Measurements from ENCODE around the gene BRICD5.

BRICD5 gene

DNA sequence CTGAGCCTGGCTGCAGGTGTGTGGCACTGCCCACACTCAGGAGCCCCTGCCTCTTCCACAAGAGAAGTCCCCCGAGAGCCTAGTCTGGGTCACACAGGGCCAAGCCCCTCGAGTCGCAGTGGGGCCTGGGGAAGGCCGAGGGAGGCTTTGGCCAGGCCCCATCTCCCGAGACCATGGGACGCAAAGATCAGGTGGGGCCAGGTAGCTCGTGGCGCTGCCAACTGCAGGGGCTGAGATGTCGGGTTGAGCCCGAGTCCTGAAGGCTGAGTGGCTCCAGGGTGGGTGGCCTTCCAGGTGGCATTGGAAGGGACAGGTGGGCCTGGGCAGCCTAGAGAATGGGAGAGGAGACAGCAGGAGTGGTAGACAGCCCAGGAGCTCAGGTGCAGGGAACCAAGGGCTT is 48.8 kb downstream of the BRICD5 start:
- TF ChIP-seq, protein P1, sequence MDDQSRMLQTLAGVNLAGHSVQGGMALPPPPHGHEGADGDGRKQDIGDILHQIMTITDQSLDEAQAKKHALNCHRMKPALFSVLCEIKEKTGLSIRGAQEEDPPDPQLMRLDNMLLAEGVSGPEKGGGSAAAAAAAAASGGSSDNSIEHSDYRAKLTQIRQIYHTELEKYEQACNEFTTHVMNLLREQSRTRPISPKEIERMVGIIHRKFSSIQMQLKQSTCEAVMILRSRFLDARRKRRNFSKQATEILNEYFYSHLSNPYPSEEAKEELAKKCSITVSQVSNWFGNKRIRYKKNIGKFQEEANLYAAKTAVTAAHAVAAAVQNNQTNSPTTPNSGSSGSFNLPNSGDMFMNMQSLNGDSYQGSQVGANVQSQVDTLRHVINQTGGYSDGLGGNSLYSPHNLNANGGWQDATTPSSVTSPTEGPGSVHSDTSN (CRISPR knock-in tag; IDR thresholded peaks at IDR 0.05), result no peak
- TF ChIP-seq ZNF174 (tag by site-specific recombination; IDR thresholded peaks at IDR 0.05), result no peak
- TF ChIP-seq, protein P2, sequence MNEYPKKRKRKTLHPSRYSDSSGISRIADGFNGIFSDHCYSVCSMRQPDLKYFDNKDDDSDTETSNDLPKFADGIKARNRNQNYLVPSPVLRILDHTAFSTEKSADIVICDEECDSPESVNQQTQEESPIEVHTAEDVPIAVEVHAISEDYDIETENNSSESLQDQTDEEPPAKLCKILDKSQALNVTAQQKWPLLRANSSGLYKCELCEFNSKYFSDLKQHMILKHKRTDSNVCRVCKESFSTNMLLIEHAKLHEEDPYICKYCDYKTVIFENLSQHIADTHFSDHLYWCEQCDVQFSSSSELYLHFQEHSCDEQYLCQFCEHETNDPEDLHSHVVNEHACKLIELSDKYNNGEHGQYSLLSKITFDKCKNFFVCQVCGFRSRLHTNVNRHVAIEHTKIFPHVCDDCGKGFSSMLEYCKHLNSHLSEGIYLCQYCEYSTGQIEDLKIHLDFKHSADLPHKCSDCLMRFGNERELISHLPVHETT (tag by site-specific recombination; IDR thresholded peaks at IDR 0.05), result no peak
- no peak for TF ChIP-seq ZBTB7A (tag by site-specific recombination; IDR thresholded peaks at IDR 0.05; ENCODE audit: low read depth)
- TF ChIP-seq ZNF324 (tag by site-specific recombination; IDR thresholded peaks at IDR 0.05), result no peak
- no peak for TF ChIP-seq ZFP3 (tag by site-specific recombination; IDR thresholded peaks at IDR 0.05; ENCODE audit: low read depth)
- TF ChIP-seq TCF7L2 (IDR thresholded peaks at IDR 0.05; ENCODE audit: borderline replicate concordance, low read depth, low read length), result no peak
- TF ChIP-seq ZNF433 (tag by site-specific recombination; IDR thresholded peaks at IDR 0.05; ENCODE audit: low read depth), result no peak
- TF ChIP-seq, protein P3, sequence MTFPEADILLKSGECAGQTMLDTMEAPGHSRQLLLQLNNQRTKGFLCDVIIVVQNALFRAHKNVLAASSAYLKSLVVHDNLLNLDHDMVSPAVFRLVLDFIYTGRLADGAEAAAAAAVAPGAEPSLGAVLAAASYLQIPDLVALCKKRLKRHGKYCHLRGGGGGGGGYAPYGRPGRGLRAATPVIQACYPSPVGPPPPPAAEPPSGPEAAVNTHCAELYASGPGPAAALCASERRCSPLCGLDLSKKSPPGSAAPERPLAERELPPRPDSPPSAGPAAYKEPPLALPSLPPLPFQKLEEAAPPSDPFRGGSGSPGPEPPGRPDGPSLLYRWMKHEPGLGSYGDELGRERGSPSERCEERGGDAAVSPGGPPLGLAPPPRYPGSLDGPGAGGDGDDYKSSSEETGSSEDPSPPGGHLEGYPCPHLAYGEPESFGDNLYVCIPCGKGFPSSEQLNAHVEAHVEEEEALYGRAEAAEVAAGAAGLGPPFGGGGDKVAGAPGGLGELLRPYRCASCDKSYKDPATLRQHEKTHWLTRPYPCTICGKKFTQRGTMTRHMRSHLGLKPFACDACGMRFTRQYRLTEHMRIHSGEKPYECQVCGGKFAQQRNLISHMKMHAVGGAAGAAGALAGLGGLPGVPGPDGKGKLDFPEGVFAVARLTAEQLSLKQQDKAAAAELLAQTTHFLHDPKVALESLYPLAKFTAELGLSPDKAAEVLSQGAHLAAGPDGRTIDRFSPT (tag by site-specific recombination; IDR thresholded peaks at IDR 0.05), result no peak
- TF ChIP-seq, protein P4, sequence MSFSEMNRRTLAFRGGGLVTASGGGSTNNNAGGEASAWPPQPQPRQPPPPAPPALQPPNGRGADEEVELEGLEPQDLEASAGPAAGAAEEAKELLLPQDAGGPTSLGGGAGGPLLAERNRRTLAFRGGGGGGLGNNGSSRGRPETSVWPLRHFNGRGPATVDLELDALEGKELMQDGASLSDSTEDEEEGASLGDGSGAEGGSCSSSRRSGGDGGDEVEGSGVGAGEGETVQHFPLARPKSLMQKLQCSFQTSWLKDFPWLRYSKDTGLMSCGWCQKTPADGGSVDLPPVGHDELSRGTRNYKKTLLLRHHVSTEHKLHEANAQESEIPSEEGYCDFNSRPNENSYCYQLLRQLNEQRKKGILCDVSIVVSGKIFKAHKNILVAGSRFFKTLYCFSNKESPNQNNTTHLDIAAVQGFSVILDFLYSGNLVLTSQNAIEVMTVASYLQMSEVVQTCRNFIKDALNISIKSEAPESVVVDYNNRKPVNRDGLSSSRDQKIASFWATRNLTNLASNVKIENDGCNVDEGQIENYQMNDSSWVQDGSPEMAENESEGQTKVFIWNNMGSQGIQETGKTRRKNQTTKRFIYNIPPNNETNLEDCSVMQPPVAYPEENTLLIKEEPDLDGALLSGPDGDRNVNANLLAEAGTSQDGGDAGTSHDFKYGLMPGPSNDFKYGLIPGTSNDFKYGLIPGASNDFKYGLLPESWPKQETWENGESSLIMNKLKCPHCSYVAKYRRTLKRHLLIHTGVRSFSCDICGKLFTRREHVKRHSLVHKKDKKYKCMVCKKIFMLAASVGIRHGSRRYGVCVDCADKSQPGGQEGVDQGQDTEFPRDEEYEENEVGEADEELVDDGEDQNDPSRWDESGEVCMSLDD (tag by site-specific recombination; IDR thresholded peaks at IDR 0.05), result no peak
- TF ChIP-seq, protein P5, sequence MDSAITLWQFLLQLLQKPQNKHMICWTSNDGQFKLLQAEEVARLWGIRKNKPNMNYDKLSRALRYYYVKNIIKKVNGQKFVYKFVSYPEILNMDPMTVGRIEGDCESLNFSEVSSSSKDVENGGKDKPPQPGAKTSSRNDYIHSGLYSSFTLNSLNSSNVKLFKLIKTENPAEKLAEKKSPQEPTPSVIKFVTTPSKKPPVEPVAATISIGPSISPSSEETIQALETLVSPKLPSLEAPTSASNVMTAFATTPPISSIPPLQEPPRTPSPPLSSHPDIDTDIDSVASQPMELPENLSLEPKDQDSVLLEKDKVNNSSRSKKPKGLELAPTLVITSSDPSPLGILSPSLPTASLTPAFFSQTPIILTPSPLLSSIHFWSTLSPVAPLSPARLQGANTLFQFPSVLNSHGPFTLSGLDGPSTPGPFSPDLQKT (IDR thresholded peaks at IDR 0.05; ENCODE audit: borderline replicate concordance, low read depth, low read length), result no peak
- no peak for TF ChIP-seq ZFP69B (tag by site-specific recombination; IDR thresholded peaks at IDR 0.05)
- TF ChIP-seq ZFHX2 (tag by site-specific recombination; conservative IDR thresholded peaks at IDR 0.05), result no peak
- TF ChIP-seq, protein P6, sequence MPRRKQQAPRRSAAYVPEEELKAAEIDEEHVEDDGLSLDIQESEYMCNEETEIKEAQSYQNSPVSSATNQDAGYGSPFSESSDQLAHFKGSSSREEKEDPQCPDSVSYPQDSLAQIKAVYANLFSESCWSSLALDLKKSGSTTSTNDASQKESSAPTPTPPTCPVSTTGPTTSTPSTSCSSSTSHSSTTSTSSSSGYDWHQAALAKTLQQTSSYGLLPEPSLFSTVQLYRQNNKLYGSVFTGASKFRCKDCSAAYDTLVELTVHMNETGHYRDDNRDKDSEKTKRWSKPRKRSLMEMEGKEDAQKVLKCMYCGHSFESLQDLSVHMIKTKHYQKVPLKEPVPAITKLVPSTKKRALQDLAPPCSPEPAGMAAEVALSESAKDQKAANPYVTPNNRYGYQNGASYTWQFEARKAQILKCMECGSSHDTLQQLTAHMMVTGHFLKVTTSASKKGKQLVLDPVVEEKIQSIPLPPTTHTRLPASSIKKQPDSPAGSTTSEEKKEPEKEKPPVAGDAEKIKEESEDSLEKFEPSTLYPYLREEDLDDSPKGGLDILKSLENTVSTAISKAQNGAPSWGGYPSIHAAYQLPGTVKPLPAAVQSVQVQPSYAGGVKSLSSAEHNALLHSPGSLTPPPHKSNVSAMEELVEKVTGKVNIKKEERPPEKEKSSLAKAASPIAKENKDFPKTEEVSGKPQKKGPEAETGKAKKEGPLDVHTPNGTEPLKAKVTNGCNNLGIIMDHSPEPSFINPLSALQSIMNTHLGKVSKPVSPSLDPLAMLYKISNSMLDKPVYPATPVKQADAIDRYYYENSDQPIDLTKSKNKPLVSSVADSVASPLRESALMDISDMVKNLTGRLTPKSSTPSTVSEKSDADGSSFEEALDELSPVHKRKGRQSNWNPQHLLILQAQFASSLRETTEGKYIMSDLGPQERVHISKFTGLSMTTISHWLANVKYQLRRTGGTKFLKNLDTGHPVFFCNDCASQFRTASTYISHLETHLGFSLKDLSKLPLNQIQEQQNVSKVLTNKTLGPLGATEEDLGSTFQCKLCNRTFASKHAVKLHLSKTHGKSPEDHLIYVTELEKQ (tag by site-specific recombination; IDR thresholded peaks at IDR 0.05; ENCODE audit: borderline replicate concordance), result no peak
- Histone ChIP-seq H3K4me1 (ENCODE audit: control insufficient read depth, insufficient read depth, low read length) (no peaks in the 10 kb centered on the region), H3K36me3 (ENCODE audit: control insufficient read depth in 2 of 2, insufficient read depth in 1 of 2, low read length in 2 of 2) (peaks cover 0 to 19% of the 10 kb centered on the region in 2 experiments; a peak in 2 of 3 replicates), H3K27ac (ENCODE audit: extremely low read depth, low read depth, low read length) (no peak overlapping the region), H3K9me3 (ENCODE audit: control insufficient read depth, insufficient read depth, low read depth, low read length) (no peaks in the 10 kb centered on the region), H3K4me3 (ENCODE audit: low read depth, low read length) (no peak overlapping the region)
- ChIA-PET CTCF (interaction anchor here (0.7 to 1.9 kb wide), 2 partner anchors 8 to 10 kb away, joined by 3 to 7 read pairs; no protein-coding TSS in a partner anchor), POLR2A (interaction anchor here (1.2 kb wide), 1 partner anchor 11 kb away, joined by 3 read pairs; no protein-coding TSS in a partner anchor)
